B cell (primary cell): Measurements from ENCODE around the gene ERC2. TPM values are rescaled to one million over a fixed set of nuclear protein-coding genes. Genes with fewer than 3 reads are reported as not detected.

Source experiments
- ATAC-seq: fragments of 200-7000 bp; cut with Tn5 transposase; one replicate; pipeline ENCODE4 v1.10.0; 2021; ENCODE audit warnings: low read depth, mild to moderate bottlenecking, moderate number of reproducible peaks, moderate library complexity
- CTCF ChIA-PET: fragments of 350-600 bp; sonication (Branson Sonifier 250); formaldehyde crosslinking; loops from one replicate; lab custom pipeline; 2021; ENCODE audit warnings: antibody characterized with exemption, inconsistent platforms; lab: Charles Lee
- POLR2A ChIA-PET: fragments of 350-600 bp; sonication (Branson Sonifier 250); formaldehyde crosslinking; loops from one replicate; lab custom pipeline; 2021; ENCODE audit warnings: antibody characterized with exemption; lab: Charles Lee
- DNase-seq: peaks from one replicate; pipeline ENCODE4 v3.0.0; 2013
- H2AFZ ChIP-seq: 2 replicates; pipeline ENCODE4 v1.6.1; 2012; ENCODE audit warnings: mild to moderate bottlenecking, low read depth, low read length; ENCODE audit not compliant: insufficient read depth, poor library complexity, severe bottlenecking
- H3K27ac ChIP-seq, 2 donors: 1 replicate in 1 of 2; 2 replicates in 1 of 2; pipeline ENCODE4 v1.5.1; 2012 to 2013; ENCODE audit warnings: low read length in 2 of 2, mild to moderate bottlenecking in 2 of 2, moderate library complexity in 1 of 2
- H3K27me3 ChIP-seq, 4 experiments: fragments of 200-600 bp in 1 of 4; sonication (generic) in 1 of 4; replicated peaks in 1 of 4; 1 replicate in 2 of 4; 2 replicates in 2 of 4; pipeline versions ENCODE4 v1.6.1 to v1.7.0; 2013 to 2016; ENCODE audit warnings: low read length in 3 of 4, mild to moderate bottlenecking in 2 of 4, mixed read lengths in 1 of 4, moderate library complexity in 1 of 4; ENCODE audit not compliant: insufficient read depth in 4 of 4, control insufficient read depth in 3 of 4; ENCODE audit errors: control extremely low read depth in 1 of 4
- H3K36me3 ChIP-seq, 2 experiments: replicated peaks in 1 of 2; 1 replicate in 1 of 2; 2 replicates in 1 of 2; pipeline versions ENCODE4 v1.6.1 to v1.7.1; 2013; ENCODE audit warnings: low read length in 1 of 2; ENCODE audit not compliant: insufficient read depth in 2 of 2, control insufficient read depth in 1 of 2; ENCODE audit errors: control extremely low read depth in 1 of 2, extremely low read depth in 1 of 2
- H3K4me1 ChIP-seq, 2 donors: fragments of 200-600 bp in 1 of 2; sonication (generic) in 1 of 2; 1 replicate in 1 of 2; 2 replicates in 1 of 2; pipeline versions ENCODE4 v1.5.1 to v1.6.1; 2013 to 2017; ENCODE audit warnings: low read length in 2 of 2; ENCODE audit not compliant: control insufficient read depth in 2 of 2, insufficient read depth in 2 of 2
- H3K4me2 ChIP-seq: replicated peaks from 2 replicates; pipeline ENCODE3; 2012; ENCODE audit warnings: mild to moderate bottlenecking, low read depth, low read length; ENCODE audit not compliant: poor library complexity, severe bottlenecking
- H3K4me3 ChIP-seq, 5 experiments: fragments of 200-600 bp in 1 of 5; sonication (generic) in 1 of 5; 1 replicate in 3 of 5; 2 replicates in 2 of 5; pipeline versions ENCODE4 v1.5.1 to v1.7.0; 2011 to 2016; ENCODE audit warnings: low read length in 4 of 5, mild to moderate bottlenecking in 4 of 5, low read depth in 2 of 5, control low read depth in 1 of 5, moderate library complexity in 1 of 5; ENCODE audit not compliant: insufficient read depth in 1 of 5; ENCODE audit errors: control extremely low read depth in 1 of 5, extremely low read depth in 1 of 5
- H3K79me2 ChIP-seq: fragments of 200-600 bp; sonication (generic); one replicate; pipeline ENCODE4 v1.6.0; 2016; ENCODE audit warnings: low read length; ENCODE audit not compliant: control insufficient read depth, insufficient read depth
- H3K9ac ChIP-seq: fragments of 200-600 bp; sonication (generic); 2 replicates; pipeline ENCODE4 v1.6.1; 2017; ENCODE audit warnings: mild to moderate bottlenecking, low read length, moderate library complexity
- H3K9me3 ChIP-seq, 3 donors: one replicate each; pipeline versions ENCODE4 v1.6.1 to v1.7.1; 2013; ENCODE audit warnings: low read length in 2 of 3; ENCODE audit not compliant: control insufficient read depth in 2 of 3, insufficient read depth in 1 of 3; ENCODE audit errors: control extremely low read depth in 1 of 3
- H4K20me1 ChIP-seq: 2 replicates; pipeline ENCODE4 v1.6.0; 2012; ENCODE audit warnings: mild to moderate bottlenecking, low read length; ENCODE audit not compliant: insufficient read depth, control insufficient read depth, poor library complexity, severe bottlenecking
- H3K27ac Mint-ChIP-seq: one replicate; pipeline ENCODE4 v1.8.0; 2021; ENCODE audit warnings: mixed read lengths
- H3K27me3 Mint-ChIP-seq: one replicate; pipeline ENCODE4 v1.8.0; 2021; ENCODE audit warnings: mixed read lengths
- H3K4me1 Mint-ChIP-seq: one replicate; pipeline ENCODE4 v1.8.0; 2021; ENCODE audit warnings: mixed read lengths
- H3K4me3 Mint-ChIP-seq: one replicate; pipeline ENCODE4 v1.8.0; 2021; ENCODE audit warnings: mixed read lengths
- H3K9me3 Mint-ChIP-seq: one replicate; pipeline ENCODE4 v1.8.0; 2022; ENCODE audit warnings: mixed read lengths; ENCODE audit not compliant: insufficient read depth
- CTCF ChIP-seq: fragments of 200-600 bp; IDR thresholded peaks from one replicate; pipeline ENCODE4 v1.8.0; 2022; ENCODE audit warnings: antibody characterized with exemption, mild to moderate bottlenecking
- EZH2 ChIP-seq: IDR thresholded peaks from 2 replicates; pipeline ENCODE4 v1.6.1; 2012; ENCODE audit warnings: borderline replicate concordance, low read depth, mild to moderate bottlenecking, moderate library complexity, low read length; ENCODE audit not compliant: insufficient read depth, poor library complexity, severe bottlenecking
- WGBS: methylation state at CpG from one replicate; pipeline ENCODE4 v1.1.5; 2013; ENCODE audit warnings: missing lambda C conversion rate; ENCODE audit not compliant: insufficient coverage; 5-methylcytosine and 5-hydroxymethylcytosine counted together
- intact Hi-C: fragments of 100-400 bp; cut with micrococcal nuclease; formaldehyde crosslinking; loops from one replicate; pipeline ENCODE4 v1.10.0; 2022
- polyA plus RNA-seq: library from polyadenylated mRNA; depleted of rRNA; stranded (reverse); fragments of >200 nt; gene quantifications from 2 replicates; pipeline ENCODE4 v1.2.3, GENCODE V29; 2012
- total RNA-seq, 2 donors: library from RNA; stranded (reverse); fragments of 120-200 nt in 1 of 2; gene quantifications; 1 replicate in 1 of 2; 2 replicates in 1 of 2; pipeline versions ENCODE4 v1.2.3 to v1.2.4, GENCODE V29; 2013 to 2022

Gene ERC2
- total and polyA plus RNA-seq, 2 donors (not counting 1 experiment from before 2014, with no cell fraction given) = not detected

DNA sequence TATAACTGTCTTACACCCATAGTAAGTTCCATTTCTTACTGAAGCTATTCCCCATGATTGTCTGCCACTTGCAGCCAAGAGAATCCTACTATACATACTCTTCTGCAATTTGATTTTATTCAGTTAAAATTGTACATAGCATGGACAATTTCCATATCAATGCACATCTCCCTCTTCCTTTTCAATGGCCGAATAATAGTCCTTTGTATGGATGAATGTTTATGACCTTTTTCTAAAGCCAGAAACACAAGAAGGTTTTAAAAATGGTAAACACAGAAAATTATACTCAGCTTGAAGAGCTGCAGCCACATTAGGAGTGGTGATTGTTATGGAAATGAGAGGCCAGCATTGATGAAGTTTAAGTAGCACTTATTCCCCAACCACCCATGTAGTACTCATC, 8.5 kb upstream of the ERC2 start:
- no peak overlapping the region for H3K27ac Mint-ChIP-seq
- H3K27me3 ChIP-seq = peaks cover 0 to 9% (median 7%) of the 10 kb centered on the region in 4 experiments
- H3K4me3 ChIP-seq = no peak overlapping the region
- no peak overlapping the region for H3K27ac ChIP-seq
- no peak overlapping the region for H3K4me3 Mint-ChIP-seq
- ChIA-PET CTCF (interaction anchor here (0.6 kb wide), 1 partner anchor 595 kb away, joined by 6 read pairs; no protein-coding TSS in a partner anchor), POLR2A (no interaction called here)
- no peak overlapping the region for H3K4me2 ChIP-seq
- no peak for DNase-seq
- H3K9me3 ChIP-seq = no peaks in the 10 kb centered on the region
- no peak overlapping the region for H3K9ac ChIP-seq
- H4K20me1 ChIP-seq = no peaks in the 10 kb centered on the region
- peaks cover 43% of the 10 kb centered on the region for H3K27me3 Mint-ChIP-seq
- no peaks in the 10 kb centered on the region for H3K4me1 Mint-ChIP-seq
- no peaks in the 10 kb centered on the region for H3K9me3 Mint-ChIP-seq
- no peak for ATAC-seq
- H3K36me3 ChIP-seq = no peaks in the 10 kb centered on the region
- no peaks in the 10 kb centered on the region for H3K79me2 ChIP-seq
- intact Hi-C loops = no loop called here
- H3K4me1 ChIP-seq = no peaks in the 10 kb centered on the region
- TF ChIP-seq EZH2 (no peak), CTCF (no peak)
- no peak overlapping the region for H2AFZ ChIP-seq
- WGBS = no CpG with 5 or more reads among the region's 1 CpG

DNA sequence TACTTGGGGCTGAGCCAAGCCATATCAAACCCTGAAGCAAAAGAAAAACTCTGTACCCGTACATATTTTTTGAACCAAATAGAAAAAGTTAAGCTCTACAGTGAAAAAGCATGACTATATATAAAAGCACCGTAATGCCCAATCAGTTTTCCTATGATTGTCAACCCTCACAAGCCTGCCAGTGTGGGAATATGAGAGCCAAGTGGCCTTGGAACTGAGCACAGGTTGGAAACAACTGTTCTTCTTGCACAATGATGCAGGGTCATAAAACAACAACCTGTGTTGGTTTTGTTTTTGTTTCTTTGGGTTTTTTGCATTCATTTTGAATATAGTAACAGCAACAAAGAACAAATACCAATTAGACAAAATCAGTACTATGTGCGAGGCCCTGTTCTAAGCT, 3.5 kb upstream of the ERC2 start:
- Histone ChIP-seq H2AFZ (no peak overlapping the region), H3K36me3 (no peaks in the 10 kb centered on the region), H3K4me2 (no peak overlapping the region), H3K27ac (no peak overlapping the region), H3K27me3 (peaks cover 0 to 40% (median 28%) of the 10 kb centered on the region in 4 experiments), H3K9me3 (no peaks in the 10 kb centered on the region), H3K9ac (no peak overlapping the region), H3K4me3 (no peak overlapping the region), H3K79me2 (no peaks in the 10 kb centered on the region), H3K4me1 (peaks cover 0 to 3% of the 10 kb centered on the region in 2 donors), H4K20me1 (no peaks in the 10 kb centered on the region)
- ChIA-PET CTCF (interaction anchor here (1.0 kb wide), 1 partner anchor 24 kb away, joined by 3 read pairs; no protein-coding TSS in a partner anchor), POLR2A (no interaction called here)
- 100% methylated on average over 1 of the region's 3 CpGs for WGBS
- intact Hi-C loops = no loop called here
- H3K4me1 Mint-ChIP-seq = peaks cover 8% of the 10 kb centered on the region
- H3K9me3 Mint-ChIP-seq = no peaks in the 10 kb centered on the region
- H3K27ac Mint-ChIP-seq = no peak overlapping the region
- peaks cover 58% of the 10 kb centered on the region for H3K27me3 Mint-ChIP-seq
- no peak for TF ChIP-seq CTCF
- TF ChIP-seq EZH2 = no peak
- no peak for DNase-seq
- no peak for ATAC-seq
- no peak overlapping the region for H3K4me3 Mint-ChIP-seq
